ENCODE measurements around the gene FBXO40. TPM values are rescaled to one million over a fixed set of nuclear protein-coding genes. Genes with fewer than 3 reads are reported as not detected.

The FBXO40 gene
- total and polyA plus RNA-seq, 9 of the 15 experiments (the other 6 are each of a cell fraction or from before 2014, with no cell fraction given) = 0.01 to 0.05 (median 0.04) TPM; not detected in 3

DNA sequence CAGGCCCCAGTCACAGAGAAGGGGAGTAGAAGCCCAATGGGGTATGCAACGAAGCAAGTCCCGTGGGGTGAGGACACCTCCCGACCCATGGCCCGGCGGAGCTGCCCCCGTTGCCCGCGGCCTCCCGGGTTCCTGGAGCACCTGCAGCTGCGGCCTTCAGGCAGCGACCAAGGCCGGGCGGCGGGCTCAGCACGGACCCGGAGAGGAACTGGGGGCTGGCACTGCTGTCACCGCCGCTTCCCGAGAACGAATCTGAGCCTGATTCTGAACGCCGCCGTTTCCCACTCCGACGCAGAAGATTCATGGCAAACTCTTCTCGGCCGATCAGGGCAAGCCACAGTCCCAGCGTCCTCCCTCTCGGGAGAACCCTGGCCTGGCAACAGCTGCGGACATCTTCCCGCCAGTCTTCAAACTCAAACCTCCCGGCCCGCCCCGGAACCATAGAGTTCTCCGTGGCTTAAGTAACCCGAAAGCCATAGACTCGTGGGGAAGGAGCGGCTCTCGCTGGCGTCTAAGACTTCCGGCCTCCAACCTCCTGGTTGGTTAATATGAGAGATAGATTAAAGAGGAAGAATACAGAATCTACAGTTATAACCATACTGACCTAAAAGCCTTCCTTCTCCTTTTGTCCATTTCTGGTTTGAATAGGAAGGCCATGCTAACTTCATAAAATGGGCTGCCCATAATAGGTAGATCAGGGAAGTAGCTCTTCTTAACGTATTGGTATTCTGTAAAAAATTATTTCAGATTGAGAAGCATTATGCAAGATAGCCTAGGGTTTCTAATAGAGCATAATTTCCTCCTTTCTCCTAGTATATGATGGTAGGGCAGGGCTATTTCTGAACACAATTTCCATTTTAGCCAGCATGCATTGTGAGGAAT, 47.4 kb upstream of the FBXO40 start, which contains the start of gene POLQ (continued):
- TF ChIP-seq FOS (IDR thresholded peaks at IDR 0.05; ENCODE audit: extremely low read depth, insufficient read length) (no peak), MTA1 (IDR thresholded peaks at IDR 0.05; ENCODE audit: borderline replicate concordance) (no peak), KDM2B (CRISPR knock-in tag; IDR thresholded peaks at IDR 0.05) (no peak), ZNF140 (CRISPR knock-in tag; IDR thresholded peaks at IDR 0.05) (no peak), RHOXF2B (CRISPR knock-in tag; conservative IDR thresholded peaks at IDR 0.05) (no peak), KLF16 (IDR thresholded peaks at IDR 0.05) (no peak), POU5F1 (IDR thresholded peaks at IDR 0.05; ENCODE audit: borderline replicate concordance, low read depth, low read length, partially characterized antibody) (no peak), SRSF1 (IDR thresholded peaks at IDR 0.05; ENCODE audit: low read depth, low read length) (no peak), ZBTB17 (CRISPR knock-in tag; IDR thresholded peaks at IDR 0.05) (no peak)
- TF ChIP-seq, protein P1, sequence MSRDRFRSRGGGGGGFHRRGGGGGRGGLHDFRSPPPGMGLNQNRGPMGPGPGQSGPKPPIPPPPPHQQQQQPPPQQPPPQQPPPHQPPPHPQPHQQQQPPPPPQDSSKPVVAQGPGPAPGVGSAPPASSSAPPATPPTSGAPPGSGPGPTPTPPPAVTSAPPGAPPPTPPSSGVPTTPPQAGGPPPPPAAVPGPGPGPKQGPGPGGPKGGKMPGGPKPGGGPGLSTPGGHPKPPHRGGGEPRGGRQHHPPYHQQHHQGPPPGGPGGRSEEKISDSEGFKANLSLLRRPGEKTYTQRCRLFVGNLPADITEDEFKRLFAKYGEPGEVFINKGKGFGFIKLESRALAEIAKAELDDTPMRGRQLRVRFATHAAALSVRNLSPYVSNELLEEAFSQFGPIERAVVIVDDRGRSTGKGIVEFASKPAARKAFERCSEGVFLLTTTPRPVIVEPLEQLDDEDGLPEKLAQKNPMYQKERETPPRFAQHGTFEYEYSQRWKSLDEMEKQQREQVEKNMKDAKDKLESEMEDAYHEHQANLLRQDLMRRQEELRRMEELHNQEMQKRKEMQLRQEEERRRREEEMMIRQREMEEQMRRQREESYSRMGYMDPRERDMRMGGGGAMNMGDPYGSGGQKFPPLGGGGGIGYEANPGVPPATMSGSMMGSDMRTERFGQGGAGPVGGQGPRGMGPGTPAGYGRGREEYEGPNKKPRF (IDR thresholded peaks at IDR 0.05; ENCODE audit: low read depth, low read length) = no peak
- TF ChIP-seq, protein P2, sequence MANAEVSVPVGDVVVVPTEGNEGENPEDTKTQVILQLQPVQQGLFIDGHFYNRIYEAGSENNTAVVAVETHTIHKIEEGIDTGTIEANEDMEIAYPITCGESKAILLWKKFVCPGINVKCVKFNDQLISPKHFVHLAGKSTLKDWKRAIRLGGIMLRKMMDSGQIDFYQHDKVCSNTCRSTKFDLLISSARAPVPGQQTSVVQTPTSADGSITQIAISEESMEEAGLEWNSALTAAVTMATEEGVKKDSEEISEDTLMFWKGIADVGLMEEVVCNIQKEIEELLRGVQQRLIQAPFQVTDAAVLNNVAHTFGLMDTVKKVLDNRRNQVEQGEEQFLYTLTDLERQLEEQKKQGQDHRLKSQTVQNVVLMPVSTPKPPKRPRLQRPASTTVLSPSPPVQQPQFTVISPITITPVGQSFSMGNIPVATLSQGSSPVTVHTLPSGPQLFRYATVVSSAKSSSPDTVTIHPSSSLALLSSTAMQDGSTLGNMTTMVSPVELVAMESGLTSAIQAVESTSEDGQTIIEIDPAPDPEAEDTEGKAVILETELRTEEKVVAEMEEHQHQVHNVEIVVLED (CRISPR knock-in tag; IDR thresholded peaks at IDR 0.05) = no peak
- TF ChIP-seq, protein P3, sequence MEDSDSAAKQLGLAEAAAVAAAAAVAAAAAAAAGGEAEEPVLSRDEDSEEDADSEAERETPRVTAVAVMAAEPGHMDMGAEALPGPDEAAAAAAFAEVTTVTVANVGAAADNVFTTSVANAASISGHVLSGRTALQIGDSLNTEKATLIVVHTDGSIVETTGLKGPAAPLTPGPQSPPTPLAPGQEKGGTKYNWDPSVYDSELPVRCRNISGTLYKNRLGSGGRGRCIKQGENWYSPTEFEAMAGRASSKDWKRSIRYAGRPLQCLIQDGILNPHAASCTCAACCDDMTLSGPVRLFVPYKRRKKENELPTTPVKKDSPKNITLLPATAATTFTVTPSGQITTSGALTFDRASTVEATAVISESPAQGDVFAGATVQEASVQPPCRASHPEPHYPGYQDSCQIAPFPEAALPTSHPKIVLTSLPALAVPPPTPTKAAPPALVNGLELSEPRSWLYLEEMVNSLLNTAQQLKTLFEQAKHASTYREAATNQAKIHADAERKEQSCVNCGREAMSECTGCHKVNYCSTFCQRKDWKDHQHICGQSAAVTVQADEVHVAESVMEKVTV (CRISPR knock-in tag; IDR thresholded peaks at IDR 0.05) = no peak
- TF ChIP-seq, protein P4, sequence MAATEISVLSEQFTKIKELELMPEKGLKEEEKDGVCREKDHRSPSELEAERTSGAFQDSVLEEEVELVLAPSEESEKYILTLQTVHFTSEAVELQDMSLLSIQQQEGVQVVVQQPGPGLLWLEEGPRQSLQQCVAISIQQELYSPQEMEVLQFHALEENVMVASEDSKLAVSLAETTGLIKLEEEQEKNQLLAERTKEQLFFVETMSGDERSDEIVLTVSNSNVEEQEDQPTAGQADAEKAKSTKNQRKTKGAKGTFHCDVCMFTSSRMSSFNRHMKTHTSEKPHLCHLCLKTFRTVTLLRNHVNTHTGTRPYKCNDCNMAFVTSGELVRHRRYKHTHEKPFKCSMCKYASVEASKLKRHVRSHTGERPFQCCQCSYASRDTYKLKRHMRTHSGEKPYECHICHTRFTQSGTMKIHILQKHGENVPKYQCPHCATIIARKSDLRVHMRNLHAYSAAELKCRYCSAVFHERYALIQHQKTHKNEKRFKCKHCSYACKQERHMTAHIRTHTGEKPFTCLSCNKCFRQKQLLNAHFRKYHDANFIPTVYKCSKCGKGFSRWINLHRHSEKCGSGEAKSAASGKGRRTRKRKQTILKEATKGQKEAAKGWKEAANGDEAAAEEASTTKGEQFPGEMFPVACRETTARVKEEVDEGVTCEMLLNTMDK (IDR thresholded peaks at IDR 0.05; ENCODE audit: borderline replicate concordance, insufficient read depth, low read depth, low read length, poor library complexity, severe bottlenecking) = no peak
- TF ChIP-seq, protein P5, sequence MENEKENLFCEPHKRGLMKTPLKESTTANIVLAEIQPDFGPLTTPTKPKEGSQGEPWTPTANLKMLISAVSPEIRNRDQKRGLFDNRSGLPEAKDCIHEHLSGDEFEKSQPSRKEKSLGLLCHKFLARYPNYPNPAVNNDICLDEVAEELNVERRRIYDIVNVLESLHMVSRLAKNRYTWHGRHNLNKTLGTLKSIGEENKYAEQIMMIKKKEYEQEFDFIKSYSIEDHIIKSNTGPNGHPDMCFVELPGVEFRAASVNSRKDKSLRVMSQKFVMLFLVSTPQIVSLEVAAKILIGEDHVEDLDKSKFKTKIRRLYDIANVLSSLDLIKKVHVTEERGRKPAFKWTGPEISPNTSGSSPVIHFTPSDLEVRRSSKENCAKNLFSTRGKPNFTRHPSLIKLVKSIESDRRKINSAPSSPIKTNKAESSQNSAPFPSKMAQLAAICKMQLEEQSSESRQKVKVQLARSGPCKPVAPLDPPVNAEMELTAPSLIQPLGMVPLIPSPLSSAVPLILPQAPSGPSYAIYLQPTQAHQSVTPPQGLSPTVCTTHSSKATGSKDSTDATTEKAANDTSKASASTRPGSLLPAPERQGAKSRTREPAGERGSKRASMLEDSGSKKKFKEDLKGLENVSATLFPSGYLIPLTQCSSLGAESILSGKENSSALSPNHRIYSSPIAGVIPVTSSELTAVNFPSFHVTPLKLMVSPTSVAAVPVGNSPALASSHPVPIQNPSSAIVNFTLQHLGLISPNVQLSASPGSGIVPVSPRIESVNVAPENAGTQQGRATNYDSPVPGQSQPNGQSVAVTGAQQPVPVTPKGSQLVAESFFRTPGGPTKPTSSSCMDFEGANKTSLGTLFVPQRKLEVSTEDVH (IDR thresholded peaks at IDR 0.05; ENCODE audit: low read depth, partially characterized antibody) = peak; percentile 91
